Mesendoderm (in vitro differentiated cells): ENCODE measurements around the gene RAB14.

Experiments
- DNase-seq: peaks from one replicate; pipeline ENCODE4 v3.0.0; 2013
- H2AK5ac ChIP-seq: 2 replicates; pipeline ENCODE4 v1.6.1; 2013; ENCODE audit warnings: low read length, inconsistent platforms
- H2BK120ac ChIP-seq: 2 replicates; pipeline ENCODE4 v1.6.1; 2013; ENCODE audit warnings: low read depth, mild to moderate bottlenecking, low read length, moderate library complexity, mixed read lengths
- H2BK15ac ChIP-seq: replicated peaks from 2 replicates; pipeline ENCODE4 v1.6.1; 2013; ENCODE audit warnings: low read depth, mild to moderate bottlenecking, moderate library complexity
- H2BK5ac ChIP-seq: 2 replicates; pipeline ENCODE4 v1.6.1; 2013; ENCODE audit warnings: low read length, inconsistent platforms
- H3K18ac ChIP-seq: 2 replicates; pipeline ENCODE4 v1.6.1; 2013; ENCODE audit warnings: mild to moderate bottlenecking, low read length, mixed read lengths
- H3K23ac ChIP-seq: one replicate; pipeline ENCODE4 v1.6.1; 2013; ENCODE audit warnings: low read length
- H3K27ac ChIP-seq: 2 replicates; pipeline ENCODE4 v1.5.1; 2013; ENCODE audit warnings: low read depth, mild to moderate bottlenecking, inconsistent platforms, low read length, moderate library complexity
- H3K27me3 ChIP-seq: 2 replicates; pipeline ENCODE4 v1.6.1; 2013; ENCODE audit warnings: low read length, control low read depth, mild to moderate bottlenecking, inconsistent platforms; ENCODE audit not compliant: insufficient read depth, poor library complexity
- H3K36me3 ChIP-seq: 2 replicates; pipeline ENCODE4 v1.6.1; 2013; ENCODE audit warnings: low read length, inconsistent platforms; ENCODE audit not compliant: control insufficient read depth, insufficient read depth
- H3K4ac ChIP-seq: one replicate; pipeline ENCODE4 v1.6.1; 2013; ENCODE audit warnings: low read depth, mild to moderate bottlenecking, low read length, moderate library complexity
- H3K4me1 ChIP-seq: 2 replicates; pipeline ENCODE4 v1.6.1; 2013; ENCODE audit warnings: low read depth, low read length, inconsistent platforms; ENCODE audit not compliant: control insufficient read depth
- H3K4me2 ChIP-seq: 2 replicates; pipeline ENCODE4 v1.6.1; 2013; ENCODE audit warnings: low read length
- H3K4me3 ChIP-seq: 2 replicates; pipeline ENCODE4 v1.5.1; 2013; ENCODE audit warnings: mild to moderate bottlenecking, low read length
- H3K56ac ChIP-seq: one replicate; pipeline ENCODE4 v1.6.1; 2013; ENCODE audit warnings: low read length
- H3K79me1 ChIP-seq: 2 replicates; pipeline ENCODE4 v1.6.1; 2013; ENCODE audit warnings: low read length, inconsistent platforms
- H3K79me2 ChIP-seq: 2 replicates; pipeline ENCODE4 v1.6.1; 2013; ENCODE audit warnings: mild to moderate bottlenecking, low read length; ENCODE audit not compliant: control insufficient read depth, insufficient read depth
- H3K9ac ChIP-seq: 2 replicates; pipeline ENCODE4 v1.6.1; 2013; ENCODE audit warnings: low read length, inconsistent platforms
- H4K5ac ChIP-seq: one replicate; pipeline ENCODE4 v1.6.1; 2013; ENCODE audit warnings: low read length
- H4K8ac ChIP-seq: one replicate; pipeline ENCODE4 v1.6.1; 2013; ENCODE audit warnings: low read depth, mild to moderate bottlenecking, control low read depth, low read length, moderate library complexity
- WGBS: extraction: QIAGEN DNeasy Blood & Tissue Kit; methylation state at CpG from one replicate; pipeline ENCODE4 v1.1.7; 2013; ENCODE audit warnings: low lambda C conversion rate, missing lambda C conversion rate; ENCODE audit not compliant: insufficient coverage; ENCODE audit errors: extremely low coverage; 5-methylcytosine and 5-hydroxymethylcytosine counted together

The RAB14 gene

GRCh38 chr9:121217609-121218292 lies 16.1 kb upstream of the RAB14 start:
- Histone ChIP-seq H3K36me3 (no peaks in the 10 kb centered on the region), H3K79me1 (no peaks in the 10 kb centered on the region), H3K23ac (no peak overlapping the region), H2BK5ac (no peak overlapping the region), H4K8ac (no peak overlapping the region), H3K27ac (no peak overlapping the region), H4K5ac (no peak overlapping the region), H3K4me3 (no peak overlapping the region), H3K4me2 (no peak overlapping the region), H3K4me1 (no peaks in the 10 kb centered on the region), H3K4ac (no peak overlapping the region), H2BK15ac (no peak overlapping the region), H3K79me2 (no peaks in the 10 kb centered on the region), H3K9ac (no peak overlapping the region), H3K18ac (no peak overlapping the region), H2AK5ac (no peak overlapping the region), H2BK120ac (no peak overlapping the region), H3K27me3 (no peaks in the 10 kb centered on the region), H3K56ac (no peak overlapping the region)
- DNase-seq = no peak
- no CpG with 5 or more reads among the region's 4 CpGs for WGBS

- no peak for DNase-seq
Observed at GRCh38 chr9:121216271-121216805, 14.7 kb upstream of the RAB14 start.

GRCh38 chr9:121214005-121214404 lies 12.3 kb upstream of the RAB14 start:
- no peak overlapping the region for H3K23ac ChIP-seq
- H2BK120ac ChIP-seq = no peak overlapping the region
- WGBS = no CpG with 5 or more reads among the region's 2 CpGs
- no peak overlapping the region for H3K56ac ChIP-seq
- no peak overlapping the region for H2BK5ac ChIP-seq
- no peak overlapping the region for H3K4me3 ChIP-seq
- H2BK15ac ChIP-seq = no peak overlapping the region
- H4K5ac ChIP-seq = no peak overlapping the region
- no peak overlapping the region for H3K18ac ChIP-seq
- H3K4me1 ChIP-seq = no peaks in the 10 kb centered on the region
- no peaks in the 10 kb centered on the region for H3K36me3 ChIP-seq
- no peak overlapping the region for H3K9ac ChIP-seq
- no peak overlapping the region for H3K27ac ChIP-seq
- no peak overlapping the region for H3K4ac ChIP-seq
- H3K79me2 ChIP-seq = no peaks in the 10 kb centered on the region
- H3K79me1 ChIP-seq = no peaks in the 10 kb centered on the region
- H3K4me2 ChIP-seq = no peak overlapping the region
- no peak overlapping the region for H2AK5ac ChIP-seq
- no peaks in the 10 kb centered on the region for H3K27me3 ChIP-seq
- H4K8ac ChIP-seq = no peak overlapping the region
- no peak for DNase-seq

More at GRCh38 chr9:121216271-121216805, 14.7 kb upstream of the RAB14 start:
- no peak overlapping the region for H3K18ac ChIP-seq
- H4K8ac ChIP-seq = no peak overlapping the region
- H3K36me3 ChIP-seq = no peaks in the 10 kb centered on the region
- H3K4me2 ChIP-seq = no peak overlapping the region
- no peaks in the 10 kb centered on the region for H3K79me1 ChIP-seq
- H3K4me1 ChIP-seq = no peaks in the 10 kb centered on the region
- no peak overlapping the region for H3K56ac ChIP-seq
- H3K9ac ChIP-seq = no peak overlapping the region
- H3K23ac ChIP-seq = no peak overlapping the region
- no CpG with 5 or more reads among the region's 3 CpGs for WGBS
- H3K4ac ChIP-seq = no peak overlapping the region
- no peak overlapping the region for H2BK120ac ChIP-seq
- H2BK5ac ChIP-seq = no peak overlapping the region
- no peak overlapping the region for H3K27ac ChIP-seq
- no peaks in the 10 kb centered on the region for H3K79me2 ChIP-seq
- H3K27me3 ChIP-seq = no peaks in the 10 kb centered on the region
- no peak overlapping the region for H2AK5ac ChIP-seq
- no peak overlapping the region for H2BK15ac ChIP-seq
- no peak overlapping the region for H4K5ac ChIP-seq
- no peak overlapping the region for H3K4me3 ChIP-seq

- Histone ChIP-seq H4K8ac (no peak overlapping the region), H3K27me3 (no peaks in the 10 kb centered on the region), H3K27ac (no peak overlapping the region), H3K4me3 (no peak overlapping the region), H3K4me1 (no peaks in the 10 kb centered on the region), H3K18ac (peak overlapping the region; percentile 43), H3K36me3 (no peaks in the 10 kb centered on the region), H2AK5ac (no peak overlapping the region), H3K23ac (no peak overlapping the region), H3K9ac (no peak overlapping the region), H3K79me2 (no peaks in the 10 kb centered on the region), H2BK120ac (no peak overlapping the region), H3K4me2 (no peak overlapping the region), H3K4ac (no peak overlapping the region), H3K79me1 (no peaks in the 10 kb centered on the region), H3K56ac (peak overlapping the region; percentile 31), H2BK5ac (no peak overlapping the region), H2BK15ac (no peak overlapping the region), H4K5ac (no peak overlapping the region)
- WGBS = no CpG with 5 or more reads among the region's 9 CpGs
- peak; percentile 89 for DNase-seq
Observed at GRCh38 chr9:121213136-121213806, 11.6 kb upstream of the RAB14 start.

- no peaks in the 10 kb centered on the region for H3K79me1 ChIP-seq
- H2AK5ac ChIP-seq = no peak overlapping the region
- H3K18ac ChIP-seq = no peak overlapping the region
Observed at GRCh38 chr9:121210536-121210935, 8.9 kb upstream of the RAB14 start.

More at GRCh38 chr9:121210536-121210935, 8.9 kb upstream of the RAB14 start:
- no peak overlapping the region for H3K4me3 ChIP-seq
- H3K56ac ChIP-seq = no peak overlapping the region
- H3K4ac ChIP-seq = no peak overlapping the region
- H3K27me3 ChIP-seq = no peaks in the 10 kb centered on the region
- H4K5ac ChIP-seq = no peak overlapping the region
- no peak overlapping the region for H2BK15ac ChIP-seq
- no peak overlapping the region for H2BK120ac ChIP-seq
- H3K4me1 ChIP-seq = peaks cover 1% of the 10 kb centered on the region
- DNase-seq = no peak
- no peak overlapping the region for H3K4me2 ChIP-seq
- no peak overlapping the region for H3K9ac ChIP-seq
- H3K79me2 ChIP-seq = no peaks in the 10 kb centered on the region
- H2BK5ac ChIP-seq = no peak overlapping the region
- WGBS = no CpG with 5 or more reads among the region's 5 CpGs
- no peaks in the 10 kb centered on the region for H3K36me3 ChIP-seq
- no peak overlapping the region for H3K27ac ChIP-seq
- no peak overlapping the region for H3K23ac ChIP-seq
- no peak overlapping the region for H4K8ac ChIP-seq
